GM18870 (cell line): Measurements from ENCODE around the gene SMYD3.
A peak's percentile ranks its signal among the peaks of the same experiment; 100 is the strongest.

Source experiments
- ATAC-seq: cut with Tn5 transposase; IDR thresholded peaks from one replicate; pipeline ENCODE4 v1.9.1; 2021; ENCODE audit warnings: moderate library complexity; ENCODE audit not compliant: unreplicated experiment

Gene SMYD3

DNA sequence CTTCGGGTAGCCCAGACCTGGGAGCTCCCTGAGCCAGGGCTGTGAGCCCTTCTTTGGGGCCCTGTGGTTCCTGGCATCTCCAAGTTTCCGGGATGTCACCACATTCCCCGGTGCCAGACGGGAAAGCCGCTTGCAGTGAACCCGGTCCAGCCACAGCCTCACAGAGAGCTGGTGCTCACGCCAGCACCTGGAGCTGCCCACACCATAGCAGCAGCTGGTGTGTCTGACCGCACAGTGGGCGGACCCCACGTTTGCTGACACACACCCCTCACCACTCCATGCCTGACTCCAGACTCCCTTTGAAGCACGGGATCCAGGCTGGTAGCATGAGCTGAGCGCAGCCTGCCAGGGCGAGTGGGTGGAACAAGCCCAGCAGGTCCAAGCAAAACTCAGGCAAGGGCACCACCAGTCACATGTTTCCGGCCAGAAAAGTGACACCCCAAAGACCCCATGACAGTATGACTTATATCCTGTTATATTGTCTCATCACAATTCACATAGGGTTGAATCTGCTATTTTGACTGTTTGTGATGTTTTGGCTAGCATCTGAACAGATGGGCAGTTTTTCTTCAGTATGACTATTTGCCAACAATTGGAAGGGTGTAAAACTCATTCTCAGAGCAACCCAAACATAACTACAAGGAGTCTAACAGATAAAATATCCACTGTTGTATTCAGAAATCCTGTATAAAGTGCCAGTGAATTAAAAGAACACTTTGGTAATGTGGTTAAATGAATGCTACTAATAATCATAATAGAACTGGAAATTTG lies 285.4 kb downstream of the SMYD3 start:
- ATAC-seq: no peak

GRCh38 chr1:246220495-246221065 lies 286.5 kb downstream of the SMYD3 start:
- ATAC-seq: no peak

- no peak for ATAC-seq
These were observed 287.5 kb downstream of the SMYD3 start for GRCh38 chr1:246219508-246220030.

DNA sequence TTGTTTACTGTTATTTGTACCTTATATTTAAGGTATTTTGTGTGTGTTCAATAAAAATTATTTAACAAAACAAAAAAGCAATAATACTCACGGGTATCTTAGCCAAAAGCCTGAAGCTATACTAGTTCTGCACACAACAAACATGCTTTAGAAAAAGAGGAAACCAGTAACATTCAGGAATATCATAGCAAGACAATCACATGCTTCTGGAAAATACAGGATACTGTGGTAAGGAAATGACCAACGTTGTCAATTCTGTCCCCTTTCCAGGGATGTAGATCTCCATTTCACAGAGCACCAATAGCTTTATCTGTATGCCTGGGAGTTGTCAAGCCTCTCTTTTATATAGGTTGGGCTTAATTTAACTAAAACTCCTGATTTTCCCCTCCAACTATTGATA lies 288.4 kb downstream of the SMYD3 start:
- no peak for ATAC-seq

DNA sequence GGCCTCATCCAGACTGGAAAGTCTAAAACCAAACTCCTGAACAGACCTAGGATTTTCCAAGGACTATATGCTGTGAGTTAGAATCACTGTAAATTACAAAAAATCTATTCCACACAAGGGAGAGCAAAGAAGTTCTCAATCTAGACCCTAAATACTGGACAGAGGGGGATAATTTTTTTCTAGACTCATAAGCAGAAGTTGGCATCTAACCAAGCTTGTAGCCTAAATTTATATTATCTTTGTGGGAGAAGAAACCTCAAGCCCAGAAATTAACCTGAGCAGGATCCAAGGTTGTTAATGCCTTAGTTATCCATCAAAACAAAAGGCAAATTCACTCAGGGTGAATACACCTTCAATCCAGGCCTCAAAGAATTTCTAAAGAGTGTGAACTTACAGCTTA lies 290.2 kb downstream of the SMYD3 start:
- ATAC-seq: no peak

DNA sequence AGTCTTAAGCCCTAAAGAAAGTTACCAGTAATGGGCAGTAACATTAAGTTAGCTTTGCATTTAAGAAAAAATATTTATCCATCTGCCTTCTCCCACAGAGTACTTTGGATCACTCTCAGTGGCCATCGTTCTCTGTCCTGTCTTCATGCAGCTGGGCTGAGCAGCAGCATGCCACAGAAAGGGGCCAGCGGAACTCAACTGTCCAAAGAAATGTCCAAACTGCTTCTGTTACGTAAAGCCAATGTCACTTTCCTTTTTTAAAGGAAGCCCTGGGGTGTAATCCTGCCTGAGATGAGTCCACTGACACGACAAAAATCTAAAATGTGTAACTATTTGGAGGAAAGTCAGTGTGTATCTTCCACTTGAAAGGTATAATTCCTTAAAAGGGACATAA lies 291.6 kb downstream of the SMYD3 start:
- no peak for ATAC-seq

DNA sequence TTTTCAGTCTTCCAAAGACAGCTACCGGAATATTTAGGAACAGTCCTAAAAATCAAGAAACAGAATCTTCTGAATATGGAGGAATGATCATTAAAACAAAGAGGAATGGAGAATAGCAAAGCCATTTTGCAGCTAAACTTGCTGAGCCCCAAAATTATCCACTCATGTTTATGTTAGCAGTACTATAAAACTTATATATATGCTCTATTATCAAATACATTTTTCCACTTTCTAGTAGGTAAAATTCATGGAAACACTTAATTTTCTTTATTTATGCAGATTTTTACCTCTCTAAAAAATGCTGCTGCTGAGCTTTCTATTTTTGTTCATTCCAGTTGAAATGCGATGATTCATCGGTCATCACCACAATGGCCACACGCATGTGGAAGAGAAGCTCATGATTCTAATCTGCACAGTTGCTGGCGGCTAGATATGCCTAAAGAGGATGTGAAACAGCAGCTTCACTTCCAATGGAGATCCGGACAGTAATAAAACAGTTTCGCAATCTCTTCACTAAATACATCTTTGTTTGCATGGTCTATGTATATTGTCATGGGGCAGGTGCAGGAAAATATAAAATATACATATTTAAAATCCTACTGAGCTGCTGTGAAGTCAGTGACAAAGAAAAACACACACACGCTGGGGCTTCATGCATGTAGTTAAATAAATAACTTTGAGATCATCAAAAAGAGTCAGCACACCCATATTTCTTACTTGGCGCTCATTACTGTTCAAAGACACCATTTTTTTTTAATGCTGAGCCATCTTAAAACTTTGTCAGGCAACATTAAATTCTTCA lies 292.2 kb downstream of the SMYD3 start:
- peak; percentile 99 for ATAC-seq

DNA sequence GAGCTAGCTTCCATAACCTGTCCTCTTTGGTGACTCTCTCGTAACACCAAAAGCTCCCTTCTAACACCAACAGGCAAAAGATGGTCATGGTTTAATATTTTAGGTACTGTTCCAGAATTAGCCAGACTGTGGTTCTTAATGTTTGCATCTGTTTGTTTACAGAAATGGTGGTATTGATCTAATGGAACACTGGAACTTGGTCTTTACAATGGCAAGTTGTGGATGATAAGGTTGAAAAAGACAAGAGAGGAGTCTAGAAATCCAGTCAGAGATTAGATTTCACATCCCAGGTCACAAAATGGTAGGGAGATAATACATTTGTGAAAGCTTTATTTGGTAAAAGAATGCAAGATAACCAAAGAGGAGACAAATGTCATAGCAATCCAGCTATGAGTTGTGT lies 293.1 kb downstream of the SMYD3 start:
- ATAC-seq: no peak

- ATAC-seq: no peak
These were observed 293.6 kb downstream of the SMYD3 start for GRCh38 chr1:246213502-246213901.

- no peak for ATAC-seq
These were observed 294.0 kb downstream of the SMYD3 start for GRCh38 chr1:246213036-246213435.

DNA sequence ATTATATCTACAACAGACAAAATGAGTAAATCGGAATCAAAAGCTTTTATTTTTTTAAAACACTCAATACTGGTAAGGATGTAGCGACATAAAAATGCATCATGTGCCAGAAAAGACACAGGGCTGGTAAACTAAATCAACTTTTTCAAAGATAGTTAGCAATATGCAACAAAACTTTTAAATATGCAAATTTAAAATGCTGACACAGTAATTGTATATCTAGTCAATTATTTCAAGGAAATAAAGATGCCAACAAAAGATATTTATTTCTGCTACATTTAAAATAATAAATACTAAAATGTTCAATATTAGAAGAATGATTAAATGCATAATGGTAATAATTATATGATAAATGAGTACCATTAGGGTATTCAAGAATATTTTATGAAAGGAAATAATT lies 295.1 kb downstream of the SMYD3 start:
- no peak for ATAC-seq

DNA sequence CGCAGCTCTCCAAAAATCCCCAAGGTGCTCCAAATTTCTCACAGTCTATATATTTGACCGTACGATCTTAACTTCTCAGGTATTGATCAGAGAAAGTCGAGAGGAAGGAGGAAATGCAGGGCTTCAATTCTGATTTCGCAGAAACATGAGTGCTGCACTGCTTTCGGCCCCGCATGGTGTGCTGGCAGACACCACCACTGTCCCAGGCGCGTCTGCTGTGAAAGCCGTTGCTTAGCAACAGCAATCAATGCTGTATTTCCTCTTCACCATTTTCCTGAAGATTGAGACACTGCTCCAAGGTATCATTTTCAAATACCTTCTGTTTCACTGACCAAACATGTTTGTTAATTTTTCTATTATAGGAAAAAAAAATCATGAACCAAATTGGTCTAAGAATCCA lies 296.3 kb downstream of the SMYD3 start:
- ATAC-seq: no peak

GRCh38 chr1:246208105-246208504 lies 299.0 kb downstream of the SMYD3 start:
- ATAC-seq: no peak

- ATAC-seq: no peak
These were observed 303.9 kb downstream of the SMYD3 start for GRCh38 chr1:246203180-246203579.

DNA sequence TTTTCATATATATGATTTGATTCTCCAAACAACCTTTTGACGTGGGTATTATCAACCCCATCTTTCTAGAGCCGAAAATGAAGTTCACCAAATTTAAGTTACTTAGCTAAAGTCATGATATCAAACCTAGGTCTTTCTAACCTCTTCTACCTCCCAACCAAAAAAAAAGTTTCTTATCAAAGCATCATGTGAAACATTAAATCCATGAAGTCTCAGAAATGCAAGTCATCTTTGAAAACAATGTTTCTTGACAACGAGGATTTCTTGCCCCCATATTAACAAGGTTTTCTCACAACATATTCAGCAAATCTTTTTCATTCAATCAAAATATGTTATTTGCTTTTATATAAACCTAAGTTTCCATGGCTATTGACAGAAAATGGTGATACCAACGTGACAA lies 306.3 kb downstream of the SMYD3 start:
- no peak for ATAC-seq

DNA sequence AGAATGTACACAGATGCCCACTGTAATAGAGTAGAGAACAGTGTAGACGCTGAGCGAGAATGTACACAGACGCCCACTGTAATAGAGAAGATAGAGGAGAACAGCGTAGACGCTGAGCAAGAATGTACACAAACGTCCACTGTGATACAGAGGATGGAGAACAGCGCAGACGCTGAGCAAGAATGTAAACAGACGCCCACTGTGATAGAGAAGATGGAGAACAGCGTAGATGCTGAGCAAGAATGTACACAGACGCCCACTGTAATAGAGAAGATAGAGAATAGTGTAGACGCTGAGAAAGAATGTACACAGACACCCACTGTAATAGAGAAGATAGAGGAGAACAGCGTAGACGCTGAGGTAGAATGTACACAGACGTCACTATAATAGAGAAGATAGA lies 306.9 kb downstream of the SMYD3 start:
- no peak for ATAC-seq

- ATAC-seq: no peak
These were observed 307.9 kb downstream of the SMYD3 start for GRCh38 chr1:246199086-246199645.

GRCh38 chr1:246198115-246198816 lies 308.8 kb downstream of the SMYD3 start:
- ATAC-seq: no peak

DNA sequence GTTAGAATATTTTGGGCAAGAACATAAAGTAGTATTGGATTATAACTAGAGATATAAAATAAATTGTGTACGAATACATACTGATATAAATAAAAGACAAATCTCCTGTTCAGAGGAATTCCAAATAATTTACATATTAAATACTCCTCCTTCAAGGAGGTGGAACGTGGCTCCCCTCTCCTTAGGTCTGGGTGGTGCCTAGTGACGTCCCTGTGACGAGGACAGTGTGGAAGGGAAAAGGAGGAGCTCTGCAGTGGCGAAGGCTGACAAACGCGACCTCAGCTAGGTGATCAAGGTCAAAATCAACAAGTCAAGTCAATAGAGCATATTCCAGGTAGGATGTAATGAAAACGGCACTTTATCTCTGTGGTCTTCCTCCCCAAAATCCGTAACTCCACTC lies 310.0 kb downstream of the SMYD3 start:
- ATAC-seq: no peak

- ATAC-seq: no peak
These were observed 311.8 kb downstream of the SMYD3 start for GRCh38 chr1:246195296-246195695.

GRCh38 chr1:246193537-246193936 lies 313.5 kb downstream of the SMYD3 start:
- ATAC-seq: no peak
